NCI-H146 treated with DMSO at 0.1 percent for 48 hours (cell line): ENCODE data around the gene CDON.

ENCODE experiments used
- DNase-seq: peaks from one replicate; lab custom pipeline; 2025; ENCODE audit not compliant: unreplicated experiment; lab: John Stamatoyannopoulos, UW

The CDON gene

GRCh38 chr11:125959511-125959910 lies 103.2 kb downstream of the CDON start:
- DNase-seq: no peak

DNA sequence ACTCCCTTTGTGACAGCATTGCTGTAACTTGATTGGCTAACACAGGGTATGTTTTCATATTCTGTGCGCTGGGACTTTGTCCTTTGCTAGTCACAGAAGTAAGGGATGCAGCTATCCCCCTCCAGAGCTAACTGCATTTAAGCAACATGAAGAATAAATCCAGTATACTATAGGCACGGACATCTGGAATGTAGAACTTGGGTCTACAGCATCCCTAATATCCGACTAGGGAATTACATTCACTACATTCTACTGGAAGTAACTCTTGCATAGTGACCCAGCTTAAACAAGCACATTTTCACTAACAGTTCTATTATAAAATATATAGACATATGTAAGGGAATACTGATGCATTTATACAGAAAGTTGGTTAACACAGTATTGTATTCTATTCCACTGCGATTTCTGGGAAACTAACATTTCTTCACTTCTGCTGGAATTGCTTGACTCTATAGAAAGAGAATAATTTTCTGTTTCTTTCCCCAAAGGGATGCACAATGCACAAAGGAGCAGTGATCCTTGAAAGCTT lies 103.7 kb downstream of the CDON start:
- DNase-seq: no peak

DNA sequence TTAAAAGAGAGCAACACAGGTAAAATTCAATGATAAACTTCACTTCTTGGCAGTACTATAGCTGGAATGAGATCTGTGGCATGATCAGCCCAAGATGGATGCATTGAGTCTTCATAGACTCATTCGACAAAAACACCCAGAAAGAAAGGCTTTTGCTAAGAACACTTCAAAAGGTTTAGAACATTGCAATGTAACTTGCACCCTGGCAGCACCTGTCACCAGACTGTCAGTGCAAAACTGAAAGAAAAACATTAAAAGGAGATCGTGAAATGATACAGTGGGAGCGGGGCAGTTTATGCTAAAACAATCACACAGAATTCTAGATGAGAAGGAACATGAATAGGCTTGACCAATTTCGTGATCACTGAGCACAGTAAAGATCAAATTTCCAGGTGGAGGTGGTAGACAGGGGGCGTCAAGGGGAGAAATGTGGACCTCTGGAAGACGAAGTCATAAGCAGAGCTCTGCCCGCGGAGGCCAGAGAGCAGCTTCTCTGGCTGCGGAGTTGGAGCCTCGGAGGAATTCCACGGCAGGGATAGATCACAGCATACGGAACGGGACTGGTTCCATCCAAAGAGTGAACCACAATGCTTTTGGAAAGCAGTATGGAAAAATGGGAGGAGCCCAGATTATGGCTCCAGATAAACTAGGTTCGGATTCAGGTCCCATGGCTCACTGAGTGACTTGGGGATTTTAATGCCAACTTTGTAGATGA lies 104.9 kb downstream of the CDON start:
- no peak for DNase-seq

DNA sequence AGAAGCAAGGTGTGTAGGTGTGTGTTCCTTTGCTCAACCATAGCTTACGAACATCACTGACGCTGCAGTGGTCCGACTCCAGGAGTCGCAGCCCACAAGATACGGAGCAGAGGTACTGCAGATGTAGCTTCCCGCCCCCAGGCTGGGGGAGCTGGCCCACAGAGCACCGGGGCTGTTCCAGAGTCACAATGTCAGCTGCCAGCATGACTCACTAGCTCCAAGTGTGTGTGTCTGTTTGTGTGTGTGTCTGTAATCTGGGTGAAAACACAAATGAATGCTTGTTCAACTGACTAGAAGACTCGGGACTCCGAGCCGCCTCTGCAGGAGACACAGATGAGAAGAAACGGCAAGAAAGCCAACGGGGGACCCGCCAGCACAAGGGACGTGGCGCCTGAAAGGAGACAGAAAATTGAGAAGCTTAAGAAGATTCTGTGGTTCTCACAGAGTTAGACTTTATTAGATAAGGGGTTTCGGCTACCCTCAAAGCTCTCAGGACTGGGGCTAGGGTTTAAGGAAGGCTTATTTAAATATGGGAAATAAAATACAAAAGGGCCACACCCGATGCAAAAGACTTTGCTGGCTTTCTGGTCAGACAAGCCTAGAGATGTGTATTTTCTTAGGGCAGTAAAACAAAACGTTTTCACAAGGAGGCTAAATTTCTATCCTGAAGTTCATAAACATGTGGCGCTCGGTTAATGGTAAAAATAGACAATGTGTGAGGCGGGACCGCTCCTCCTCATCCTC lies 106.1 kb downstream of the CDON start:
- DNase-seq: no peak

- no peak for DNase-seq
Measured at GRCh38 chr11:125955856-125956255, 106.8 kb downstream of the CDON start.

DNA sequence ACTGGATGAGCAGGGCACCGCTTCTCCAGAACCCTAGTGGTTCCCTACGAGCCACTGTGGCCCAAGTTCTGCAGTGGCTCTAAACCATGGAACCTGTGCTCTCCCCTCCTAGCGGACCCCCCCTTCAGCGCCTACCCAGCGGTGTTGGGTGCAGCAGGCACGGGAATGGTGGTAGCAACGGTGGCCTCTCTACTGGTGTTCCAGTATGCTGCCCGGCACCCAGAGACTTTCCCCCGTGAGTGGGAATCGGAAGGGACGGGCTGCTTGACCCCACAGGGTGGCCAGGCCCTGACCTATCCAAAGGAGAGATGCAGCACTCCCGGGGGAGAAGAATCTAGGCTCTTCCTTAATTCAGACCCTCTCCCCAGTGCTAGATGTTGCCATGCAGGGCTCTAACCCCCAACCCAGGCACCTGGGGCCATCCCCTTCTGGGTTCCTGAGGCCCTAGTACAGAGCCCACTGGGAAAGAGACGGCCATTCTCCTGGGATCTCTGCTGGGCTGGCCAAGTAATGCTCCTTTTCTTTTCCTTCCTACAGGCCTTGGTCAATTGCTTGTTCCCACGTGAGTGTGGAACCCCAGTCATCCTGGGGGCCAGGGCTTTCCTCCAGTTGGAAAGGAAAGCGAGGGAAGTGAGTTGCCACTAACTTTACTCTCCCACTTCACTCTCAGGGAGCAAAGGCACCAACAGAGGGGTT lies 107.6 kb downstream of the CDON start:
- no peak for DNase-seq

- no peak for DNase-seq
Measured at GRCh38 chr11:125954123-125954944, 108.3 kb downstream of the CDON start.

- DNase-seq: no peak
Measured at GRCh38 chr11:125953401-125953935, 109.2 kb downstream of the CDON start.

DNA sequence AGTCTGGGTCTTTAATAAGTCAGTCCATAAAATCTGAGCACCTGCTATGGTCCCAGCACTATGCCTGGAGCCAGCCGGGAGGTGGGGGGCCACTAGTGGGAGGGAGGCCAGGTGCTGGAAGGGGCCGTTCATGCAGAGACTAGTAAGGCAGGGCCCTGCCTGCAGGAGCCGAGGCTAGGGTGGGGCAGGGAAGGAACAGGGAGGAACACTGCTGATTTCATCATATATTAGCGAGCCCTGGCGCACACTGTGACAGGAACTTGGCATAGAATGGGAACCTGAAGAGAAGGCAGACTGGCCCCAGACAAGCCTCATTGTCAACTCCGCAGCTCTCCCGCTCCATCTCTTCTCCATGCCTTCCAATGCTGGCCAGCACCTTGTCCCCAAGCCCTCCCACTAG lies 109.7 kb downstream of the CDON start:
- DNase-seq: no peak

GRCh38 chr11:125952559-125952958 lies 110.1 kb downstream of the CDON start:
- DNase-seq: no peak

DNA sequence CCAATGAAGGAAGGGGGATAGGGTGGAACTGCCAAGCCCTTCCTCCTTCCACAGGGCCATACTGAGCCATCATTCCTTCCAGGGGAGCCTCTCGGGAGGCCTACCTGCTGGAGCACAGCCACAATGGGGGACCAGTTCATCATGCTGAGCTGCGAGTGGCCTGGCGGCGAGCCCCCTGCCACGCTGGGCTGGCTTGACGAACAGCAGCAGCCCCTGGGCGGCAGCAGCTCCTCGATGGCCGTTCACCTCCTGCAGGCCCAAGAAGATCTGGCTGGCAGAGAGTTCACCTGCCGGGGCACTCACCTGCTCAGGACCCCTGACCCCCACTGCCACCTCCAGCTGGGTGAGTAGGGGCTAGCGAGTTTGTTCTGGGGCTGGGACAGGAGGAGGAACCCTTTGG lies 110.9 kb downstream of the CDON start:
- DNase-seq: no peak

DNA sequence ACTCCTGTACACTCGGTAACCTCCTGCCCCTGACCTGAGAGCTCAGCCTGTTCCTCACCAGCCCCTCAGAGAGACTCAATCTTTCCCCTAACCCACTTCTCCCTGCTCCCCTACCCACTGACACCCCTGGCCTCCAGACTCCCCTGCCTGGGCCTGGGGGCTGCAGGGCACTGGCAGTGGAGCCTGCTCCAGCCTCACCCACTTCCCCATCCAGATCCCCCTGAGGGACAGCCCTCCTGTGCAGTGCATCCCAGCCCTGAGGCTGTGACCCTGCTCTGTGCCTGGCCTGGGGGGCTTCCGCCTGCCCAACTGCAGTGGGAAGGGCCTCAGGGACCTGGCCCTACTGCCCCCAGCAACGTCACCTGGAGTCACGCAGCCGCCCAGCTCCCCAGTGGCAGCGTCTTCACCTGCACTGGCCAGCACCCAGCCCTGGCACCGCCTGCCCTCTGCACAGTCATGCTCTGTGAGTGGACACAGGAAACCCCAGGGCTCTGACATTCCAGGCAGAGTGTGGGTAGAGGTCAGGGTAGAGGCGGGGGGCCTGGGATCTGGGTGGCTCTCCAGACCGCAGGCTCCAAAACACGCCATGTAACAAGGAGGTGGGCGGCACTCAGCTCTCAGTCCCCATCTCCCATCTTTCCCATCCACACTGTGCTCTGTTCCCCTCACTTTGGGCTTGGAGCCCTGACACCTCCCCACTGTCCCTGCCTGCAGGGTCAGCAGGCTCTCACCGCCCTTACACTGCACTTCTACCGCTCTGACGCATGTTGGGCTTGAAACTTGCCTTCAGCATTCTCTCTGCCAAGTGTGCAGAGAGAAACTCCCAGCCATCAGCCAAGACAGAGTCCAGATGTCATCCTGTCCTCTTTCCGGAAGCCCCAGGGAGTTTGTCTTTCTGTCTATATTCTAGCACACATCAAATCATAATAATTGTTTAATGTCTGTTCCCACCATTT lies 111.7 kb downstream of the CDON start:
- no peak for DNase-seq

- DNase-seq: no peak
Measured at GRCh38 chr11:125950178-125950490, 112.5 kb downstream of the CDON start.

DNA sequence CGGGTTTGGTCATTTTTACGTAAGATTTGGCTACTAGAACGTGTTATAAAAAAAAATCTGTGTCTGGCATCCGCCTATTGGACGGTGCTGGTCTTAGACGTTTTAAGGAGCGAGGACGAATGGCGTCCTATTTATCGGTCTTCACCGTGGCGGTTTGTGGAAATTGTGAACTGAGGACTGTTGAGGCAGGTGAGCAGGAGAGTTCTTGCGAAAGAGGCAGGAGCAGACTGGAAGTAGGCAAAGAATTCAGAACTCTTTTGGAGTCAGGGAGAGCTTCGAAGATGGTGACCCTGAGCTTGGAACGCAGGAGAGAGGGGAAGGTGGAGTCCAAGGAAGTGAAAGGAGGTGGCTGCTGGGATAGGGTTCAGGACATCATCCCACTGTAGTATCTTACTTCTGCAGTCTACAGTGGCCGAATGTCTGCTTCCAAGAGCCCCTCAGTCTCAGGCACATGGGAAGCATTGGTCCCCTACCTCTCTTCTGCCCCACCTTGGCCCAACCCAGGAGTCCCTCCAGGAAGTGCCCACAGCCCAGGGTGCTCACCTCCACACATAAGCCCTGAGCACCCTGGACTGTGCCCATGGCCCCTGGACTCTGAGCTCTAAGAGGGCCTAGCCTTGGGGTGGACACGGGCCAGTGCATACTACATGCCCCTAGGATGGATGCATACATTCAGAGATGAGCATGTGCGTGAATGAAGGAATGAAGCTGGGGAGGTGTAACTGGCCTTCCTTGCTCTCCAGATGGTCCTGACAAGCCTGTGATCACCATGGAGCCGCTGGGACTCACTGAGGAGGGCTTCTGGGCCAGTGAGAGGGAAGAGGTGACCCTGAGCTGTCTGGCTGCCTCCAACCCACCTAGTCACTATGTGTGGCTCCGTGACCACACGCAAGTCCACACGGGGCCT lies 113.1 kb downstream of the CDON start:
- DNase-seq: no peak

- DNase-seq: no peak
Measured at GRCh38 chr11:125948278-125949051, 114.2 kb downstream of the CDON start.

- DNase-seq: no peak
Measured at GRCh38 chr11:125947419-125948277, 115.0 kb downstream of the CDON start.
